NK-92 (cell line): ENCODE results near the gene RELL2.

Experiments used
- DNase-seq: peaks from one replicate; lab custom pipeline; 2025; ENCODE audit not compliant: unreplicated experiment; lab: John Stamatoyannopoulos, UW

RELL2 gene

GRCh38 chr5:141675672-141676071 lies 38.9 kb downstream of the RELL2 start:
- DNase-seq, result no peak

- DNase-seq, result no peak
Observed at GRCh38 chr5:141677415-141677814, 40.6 kb downstream of the RELL2 start.

- DNase-seq, result no peak
Observed at GRCh38 chr5:141680178-141680577, 43.4 kb downstream of the RELL2 start.

- no peak for DNase-seq
Observed at GRCh38 chr5:141680751-141681201, 44.0 kb downstream of the RELL2 start.

- no peak for DNase-seq
Observed at GRCh38 chr5:141681295-141681694, 44.5 kb downstream of the RELL2 start.

- no peak for DNase-seq
Observed at GRCh38 chr5:141681695-141682641, 45.2 kb downstream of the RELL2 start, which contains the start of gene ARAP3. Gene ARAP3 (minus strand): TSS chr5:141682230. CDS start chr5:141680486, 1,744 bp downstream.

GRCh38 chr5:141683596-141684141 lies 46.9 kb downstream of the RELL2 start:
- no peak for DNase-seq

- no peak for DNase-seq
Observed at GRCh38 chr5:141685591-141685990, 48.8 kb downstream of the RELL2 start.

GRCh38 chr5:141686648-141687416 lies 50.0 kb downstream of the RELL2 start:
- DNase-seq, result no peak
